Amniotic stem cell (primary cell): Measurements from ENCODE around the gene PAIP1.
"Not testable (repeated sequence)": the region's sequence is repeated elsewhere in the genome, so short reads cannot be mapped to it uniquely, and the experiment has no call there.

Source experiments
- DNase-seq: peaks from one replicate; lab custom pipeline; 2025; lab: John Stamatoyannopoulos, UW

PAIP1 gene, protein sequence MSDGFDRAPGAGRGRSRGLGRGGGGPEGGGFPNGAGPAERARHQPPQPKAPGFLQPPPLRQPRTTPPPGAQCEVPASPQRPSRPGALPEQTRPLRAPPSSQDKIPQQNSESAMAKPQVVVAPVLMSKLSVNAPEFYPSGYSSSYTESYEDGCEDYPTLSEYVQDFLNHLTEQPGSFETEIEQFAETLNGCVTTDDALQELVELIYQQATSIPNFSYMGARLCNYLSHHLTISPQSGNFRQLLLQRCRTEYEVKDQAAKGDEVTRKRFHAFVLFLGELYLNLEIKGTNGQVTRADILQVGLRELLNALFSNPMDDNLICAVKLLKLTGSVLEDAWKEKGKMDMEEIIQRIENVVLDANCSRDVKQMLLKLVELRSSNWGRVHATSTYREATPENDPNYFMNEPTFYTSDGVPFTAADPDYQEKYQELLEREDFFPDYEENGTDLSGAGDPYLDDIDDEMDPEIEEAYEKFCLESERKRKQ

DNA sequence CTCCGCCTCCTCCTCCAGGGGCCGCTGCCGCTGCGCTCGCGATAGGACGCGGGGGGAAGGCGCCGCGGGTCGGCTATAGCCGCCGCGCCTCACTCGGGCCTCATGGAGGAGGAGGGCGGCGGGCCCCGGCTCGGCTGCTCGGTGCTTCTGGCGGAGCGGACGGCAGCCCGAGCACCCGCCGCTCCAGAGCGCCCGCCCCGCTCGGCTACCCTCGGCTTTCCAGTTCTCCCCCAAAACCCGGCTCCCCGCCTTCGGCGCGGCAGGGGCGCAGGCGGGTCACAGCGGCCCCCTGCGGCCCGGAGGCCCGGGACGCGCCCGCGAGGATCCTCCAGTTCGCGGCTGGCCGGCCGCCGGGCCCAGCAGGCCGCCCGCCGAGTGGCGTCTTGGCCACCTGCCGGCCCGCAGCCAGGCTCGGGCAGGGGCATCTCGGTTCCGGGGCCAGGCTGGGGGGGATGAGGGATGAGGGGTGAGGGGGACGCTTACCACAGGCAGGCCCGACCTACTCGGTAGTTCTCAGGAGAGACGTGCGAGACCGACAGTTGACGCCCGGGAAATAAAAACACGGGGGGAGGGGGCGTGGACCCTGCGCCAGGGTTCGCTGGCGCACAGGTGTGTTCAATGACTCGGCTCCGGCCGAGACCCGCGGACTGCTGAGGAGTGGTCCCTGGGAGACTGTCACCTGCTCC, at the start of gene PAIP1:
TSS of gene PAIP1 (minus strand) at position 221 of the 686 bp plus-strand sequence. CDS start 231 bp downstream, outside the sequence.
- peak; percentile 67 for DNase-seq

DNA sequence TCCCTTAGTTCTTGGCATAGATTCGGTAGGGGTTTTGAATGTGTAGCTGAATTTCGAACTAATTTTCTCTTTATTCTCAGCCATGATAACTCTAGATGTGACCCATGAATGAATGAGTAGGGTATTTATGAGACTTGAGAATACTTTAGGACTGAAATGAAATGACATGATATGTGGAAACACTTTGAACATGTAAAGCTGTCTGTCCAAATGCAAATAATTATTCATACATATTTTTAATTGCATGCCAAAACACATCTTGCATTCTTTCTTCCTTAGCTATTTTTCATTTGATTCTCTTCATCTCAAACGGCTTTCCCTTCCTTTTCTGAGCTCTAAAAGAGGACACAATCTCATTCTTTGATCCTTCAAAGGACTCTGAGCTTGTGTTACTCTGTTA, 49.5 kb upstream of the PAIP1 start:
- DNase-seq, result no peak

DNA sequence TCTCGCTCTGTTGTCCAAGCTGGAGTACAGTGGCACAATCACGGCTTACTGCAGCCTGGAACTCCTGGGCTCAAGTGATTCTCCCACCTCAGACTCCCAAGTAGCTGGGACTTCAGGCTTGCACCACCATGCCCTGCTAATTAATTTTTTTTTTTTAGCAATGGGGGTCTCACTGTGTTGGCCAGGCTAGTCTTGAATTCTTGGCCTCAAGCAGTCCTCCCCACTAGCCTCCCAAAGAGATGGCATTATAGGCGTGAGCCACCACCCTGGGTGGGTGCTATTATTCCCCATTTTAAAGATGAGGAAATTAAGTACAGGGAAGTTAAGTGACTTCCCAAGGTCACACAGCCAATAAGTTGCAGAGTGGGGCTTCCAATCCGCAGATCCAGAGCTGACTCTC, 47.8 kb upstream of the PAIP1 start:
- DNase-seq, result no peak

DNA sequence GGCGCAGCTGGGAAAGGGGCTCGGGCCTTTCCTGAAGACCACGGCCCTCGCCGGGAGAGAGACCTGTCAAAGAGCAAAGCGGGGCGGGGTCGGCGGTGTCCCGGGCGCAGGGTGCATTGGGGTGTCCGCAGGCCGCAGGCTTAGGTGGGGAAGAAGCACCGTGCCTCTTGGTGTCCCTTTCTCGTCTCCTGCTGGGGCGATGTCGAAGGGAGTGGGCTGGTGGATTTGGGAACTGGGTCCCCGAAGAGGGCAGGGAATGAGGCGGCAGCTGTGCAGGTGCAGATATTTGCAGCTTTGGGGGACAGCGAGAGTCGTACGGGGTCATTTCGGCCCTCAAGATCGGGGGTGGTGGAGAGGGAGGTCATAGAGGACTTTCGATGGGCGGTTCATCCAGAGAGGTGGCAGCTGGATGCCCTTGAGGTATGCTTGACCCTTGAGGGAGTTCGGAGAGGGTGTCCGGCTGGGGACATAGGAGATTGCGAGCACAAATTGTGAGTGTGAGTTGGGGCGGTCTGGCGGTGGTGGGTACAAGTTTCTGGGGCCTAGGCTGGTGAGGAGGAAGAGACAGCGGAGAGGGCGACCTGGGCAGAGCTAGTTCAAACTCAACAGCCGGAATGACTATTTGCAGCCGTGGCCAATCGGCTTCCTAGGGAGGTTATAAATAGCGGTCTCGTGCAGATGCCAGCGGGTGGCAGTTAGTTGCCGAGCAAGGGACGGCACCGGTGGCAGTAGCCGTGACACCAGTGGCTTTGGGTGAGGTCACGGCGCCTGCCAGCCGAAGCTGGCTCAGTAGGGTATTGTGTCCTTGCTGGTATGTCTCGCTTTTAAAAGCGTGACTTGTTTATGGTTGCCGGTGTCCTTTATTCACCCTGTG, 46.7 kb upstream of the PAIP1 start:
- DNase-seq, result no peak

DNA sequence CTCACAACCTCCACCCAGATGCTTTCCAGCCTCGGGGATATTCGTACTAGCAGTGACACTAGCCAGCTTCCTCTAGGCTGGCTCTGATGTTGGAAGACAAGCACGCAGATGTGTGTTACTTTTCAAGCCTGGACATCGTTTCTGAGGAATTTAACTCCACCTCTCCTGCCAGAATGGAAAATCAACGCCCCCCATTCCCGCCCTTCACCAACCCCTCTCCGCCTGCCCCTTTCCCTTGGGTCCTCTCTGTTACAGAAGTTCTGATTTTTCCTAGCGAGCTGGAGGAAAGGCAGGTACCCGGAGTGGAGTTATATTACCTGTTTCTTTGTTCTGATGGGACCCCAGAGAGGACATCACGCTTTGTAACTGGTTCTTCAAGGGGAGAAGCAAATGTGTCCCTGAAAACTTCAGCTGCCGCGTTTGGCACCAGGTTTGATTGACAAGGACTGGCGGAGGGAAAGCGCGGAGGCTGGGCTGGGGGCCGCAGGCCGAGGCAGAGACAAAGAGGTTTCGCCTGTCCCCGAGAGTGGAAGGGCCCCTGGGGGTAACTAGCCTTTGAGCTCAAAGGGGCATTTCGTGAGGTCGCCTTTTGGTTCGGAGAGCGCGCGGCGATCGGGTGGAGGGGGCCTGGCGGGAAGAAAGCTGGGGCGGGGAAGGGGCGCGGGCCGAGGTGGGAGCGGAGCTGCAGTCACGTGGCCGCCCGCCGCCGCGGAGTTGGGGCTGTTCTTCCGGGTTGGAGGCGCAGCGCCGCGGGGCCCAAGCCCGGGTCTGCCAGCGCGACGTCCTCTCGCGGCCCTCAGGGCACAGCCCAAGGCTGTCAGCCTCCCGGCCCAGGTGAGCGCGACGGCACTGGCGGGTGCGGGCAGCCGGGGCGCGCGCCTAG, 45.8 kb upstream of the PAIP1 start, which contains the start of gene NNT:
TSS of gene NNT (plus strand) at position 720 of the 883 bp plus-strand sequence. CDS start 6,016 bp downstream, outside the sequence.
- peak; percentile 29 for DNase-seq

DNA sequence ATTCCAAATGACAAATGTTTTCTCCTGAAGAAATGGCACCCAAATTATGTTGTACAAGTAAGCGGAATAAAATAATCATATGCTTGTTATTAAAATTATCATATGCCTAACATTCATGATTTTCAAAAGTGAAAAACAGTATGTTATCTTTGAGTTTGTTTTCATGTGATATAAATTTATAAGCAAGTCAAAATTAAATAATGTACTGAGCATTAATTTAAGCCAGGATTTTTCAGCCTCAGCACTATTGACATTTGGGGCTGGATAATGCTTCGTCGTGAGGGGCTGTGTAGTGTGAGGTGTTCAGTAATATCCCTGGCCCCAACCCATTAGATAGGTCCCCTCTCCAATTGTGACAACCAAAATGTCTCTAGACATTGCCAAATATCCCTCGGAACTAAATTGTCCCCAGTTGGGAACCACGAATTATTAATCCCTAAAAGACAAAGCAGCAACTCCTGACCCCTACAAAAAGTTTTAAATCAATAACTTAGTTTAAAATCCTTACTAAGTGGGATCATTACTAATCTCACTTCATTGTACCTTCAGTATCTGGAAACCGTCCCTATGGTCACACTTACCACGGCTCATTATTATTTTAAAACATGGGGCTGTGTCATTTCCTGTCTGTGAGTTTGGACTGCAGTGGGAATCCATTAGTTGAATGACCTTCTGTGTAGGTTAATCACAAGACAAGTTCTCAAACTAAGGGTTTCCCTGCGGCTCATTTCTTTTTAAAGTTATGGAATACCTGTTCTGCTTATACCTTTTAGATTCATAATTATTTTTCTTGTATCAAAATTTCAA, 44.8 kb upstream of the PAIP1 start:
- DNase-seq, result no peak

DNA sequence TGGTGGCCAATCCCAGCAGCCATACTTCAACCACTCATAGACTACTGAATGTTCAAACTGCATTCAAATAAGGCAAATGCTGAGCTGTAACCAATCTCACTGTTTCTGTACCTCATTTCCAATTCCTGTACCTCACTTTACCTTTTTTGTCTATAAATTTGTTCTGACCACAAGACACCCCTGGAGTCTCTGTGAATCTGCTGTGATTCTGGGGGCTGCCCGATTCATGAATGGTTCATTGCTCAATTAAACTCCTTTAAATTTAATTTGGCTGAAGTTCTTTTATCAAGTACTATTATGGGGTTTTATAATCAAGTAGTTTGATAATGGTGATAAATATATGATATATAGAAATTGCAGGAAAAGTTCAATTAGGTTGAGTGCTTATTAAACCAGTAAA, 42.0 kb upstream of the PAIP1 start:
- not testable (repeated sequence) for DNase-seq

DNA sequence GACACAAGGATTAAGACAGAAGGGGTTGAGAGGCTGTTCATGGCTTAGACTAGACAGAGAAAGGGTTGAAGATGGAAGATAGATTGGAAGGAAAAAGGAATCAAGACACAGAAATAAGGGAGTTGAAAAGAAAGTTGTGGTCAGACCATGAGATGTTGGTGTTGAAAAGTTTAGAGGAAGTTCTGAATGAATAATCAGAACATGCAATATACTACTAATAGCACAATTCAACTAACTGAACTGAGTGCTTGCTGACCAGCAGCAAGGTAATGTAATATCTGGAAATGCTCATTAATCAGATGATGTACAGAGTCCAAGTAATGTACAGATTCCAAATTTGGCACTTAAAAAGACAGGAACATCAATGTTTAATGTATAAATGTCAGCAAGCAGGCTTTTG, 35.5 kb upstream of the PAIP1 start:
- DNase-seq, result no peak

DNA sequence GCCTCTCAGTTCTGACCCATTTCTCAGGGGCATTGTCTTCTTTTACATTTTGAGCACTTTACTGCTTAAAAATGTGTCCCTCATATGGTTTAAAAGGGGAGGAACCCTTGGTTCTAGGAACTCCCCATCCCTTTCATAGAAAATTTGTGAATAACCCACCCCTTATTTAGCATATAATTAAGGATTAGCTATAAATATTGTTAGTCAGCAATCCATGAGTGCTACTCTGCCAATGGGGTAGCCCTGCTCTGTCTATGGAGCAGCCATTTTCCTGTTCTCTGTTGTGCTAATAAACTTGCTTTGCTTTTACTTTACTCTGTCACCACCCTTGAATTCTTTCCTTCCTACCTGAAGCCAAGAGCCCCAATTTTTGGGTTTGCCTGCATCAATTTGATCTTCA, 33.8 kb upstream of the PAIP1 start:
- no peak for DNase-seq

DNA sequence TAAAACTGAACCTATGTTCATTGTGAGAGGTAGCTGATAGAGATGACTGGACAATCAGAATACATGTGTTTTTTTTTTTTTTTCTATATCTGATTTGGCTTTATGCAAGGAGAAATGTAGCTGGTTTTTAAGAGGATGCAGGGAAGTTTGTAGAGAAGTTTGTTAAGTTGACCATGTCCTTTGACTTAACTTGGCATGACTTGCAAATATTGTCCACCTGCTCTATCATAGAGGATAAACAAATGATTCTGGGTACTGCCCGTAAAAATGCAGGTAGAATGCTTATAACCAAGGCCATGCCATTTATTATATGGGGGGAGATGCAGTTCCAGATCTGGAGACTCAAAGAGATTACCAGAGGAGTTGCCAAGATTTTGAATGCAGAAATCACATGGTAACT, 32.4 kb upstream of the PAIP1 start:
- DNase-seq, result no peak

DNA sequence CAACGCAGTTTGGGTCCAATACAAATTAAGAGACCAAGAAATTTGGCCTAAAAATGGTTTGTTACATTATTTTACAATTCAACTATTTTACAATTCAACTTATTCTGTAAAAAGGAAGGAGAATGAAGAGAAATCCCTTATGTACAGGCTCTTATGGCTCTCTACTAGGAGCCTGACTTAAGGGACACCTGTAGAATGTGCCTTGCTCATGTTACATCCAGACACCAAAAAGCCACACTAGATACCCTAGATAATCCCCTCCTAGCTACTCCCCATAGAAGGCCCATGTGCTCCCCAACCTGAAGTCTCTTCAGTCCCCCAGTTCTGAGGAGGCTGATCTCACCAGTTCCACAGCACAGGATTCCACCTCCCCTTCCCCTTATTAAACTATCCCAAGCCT, 32.0 kb upstream of the PAIP1 start:
- no peak for DNase-seq

DNA sequence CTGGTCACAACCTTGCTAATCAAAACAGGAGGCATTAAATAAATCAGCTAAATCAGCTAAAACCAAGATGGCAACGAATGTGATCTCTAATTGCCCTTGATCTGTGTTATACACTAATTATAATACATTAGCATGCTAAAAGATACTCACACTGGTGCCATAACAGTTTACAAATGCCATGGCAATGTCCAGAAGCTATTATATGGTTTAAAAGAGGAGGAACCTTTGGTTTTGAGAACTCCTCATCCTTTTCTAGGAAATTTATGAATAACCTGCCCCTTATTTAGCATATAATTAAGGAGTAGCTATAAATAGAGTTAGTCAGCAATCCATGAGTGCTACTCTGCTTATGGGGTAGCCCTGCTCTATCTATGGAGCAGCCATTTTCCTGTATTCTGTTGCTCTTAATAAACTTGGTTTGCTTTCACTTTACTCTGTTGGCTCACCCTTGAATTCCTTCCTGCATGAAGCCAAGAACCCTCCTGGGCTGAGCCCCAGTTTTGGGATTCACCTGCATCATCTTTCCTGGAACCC, 27.4 kb upstream of the PAIP1 start:
- DNase-seq, result no peak

DNA sequence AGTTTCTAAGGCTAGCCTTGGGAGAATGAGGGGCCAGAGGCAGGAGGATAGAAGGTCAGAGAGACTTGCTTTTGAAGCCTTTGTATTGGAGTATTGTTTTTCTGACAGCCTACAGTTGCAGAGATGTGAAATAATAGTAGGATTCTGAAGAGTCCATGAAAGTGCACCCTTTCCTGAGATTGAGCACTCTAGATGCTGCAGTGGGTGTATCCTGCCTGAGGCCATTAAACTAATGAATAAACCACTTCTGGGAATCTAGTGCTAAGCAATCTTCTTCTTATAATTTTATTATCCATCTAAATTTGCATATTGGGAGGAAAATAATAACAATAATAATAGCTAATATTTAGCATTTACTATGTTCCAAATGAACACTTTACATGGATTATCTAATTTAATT, 26.8 kb upstream of the PAIP1 start:
- no peak for DNase-seq

DNA sequence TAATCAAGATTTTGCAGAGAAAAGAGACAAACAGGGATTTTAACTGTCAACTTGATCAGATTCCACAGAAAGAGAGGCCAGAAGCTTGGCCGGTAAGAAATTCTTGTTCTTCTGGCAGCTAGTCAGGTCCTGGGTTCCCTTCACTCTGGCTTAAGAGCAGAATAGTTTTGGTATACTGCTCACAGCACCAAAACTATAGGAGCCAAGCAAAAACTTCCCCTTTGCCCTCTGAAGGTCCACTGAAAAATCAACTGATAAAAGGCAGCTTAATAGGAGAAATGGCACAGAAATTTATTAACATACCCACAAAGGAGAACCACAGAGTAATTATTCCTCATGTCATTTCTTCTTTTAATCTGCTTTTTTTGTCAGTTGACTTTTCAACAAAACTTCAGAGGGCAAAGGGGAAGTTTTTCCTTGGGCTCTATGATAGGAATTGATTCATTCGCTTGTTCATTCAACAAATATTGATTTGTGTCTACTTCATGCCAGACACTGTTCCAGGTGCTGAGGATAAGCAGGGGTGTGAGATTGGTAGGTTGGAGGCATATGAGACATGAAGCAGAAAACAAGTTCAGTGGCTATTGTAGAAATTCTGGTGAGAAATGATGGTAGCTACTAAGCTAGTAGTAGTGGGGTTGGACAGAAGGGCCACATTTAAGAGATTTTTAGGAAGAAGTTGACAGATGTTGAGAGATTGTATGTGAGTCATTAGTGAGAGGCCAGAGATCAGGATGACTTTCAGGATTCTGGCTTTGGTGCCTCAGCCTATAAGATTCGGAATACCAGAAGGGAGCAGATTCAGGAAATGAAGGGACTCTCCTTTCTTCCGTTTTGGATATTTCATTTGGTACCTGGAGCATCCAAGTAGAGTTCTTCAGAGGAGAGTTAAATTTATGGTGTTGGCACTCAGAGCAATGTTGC, 25.5 kb upstream of the PAIP1 start:
- no peak for DNase-seq

DNA sequence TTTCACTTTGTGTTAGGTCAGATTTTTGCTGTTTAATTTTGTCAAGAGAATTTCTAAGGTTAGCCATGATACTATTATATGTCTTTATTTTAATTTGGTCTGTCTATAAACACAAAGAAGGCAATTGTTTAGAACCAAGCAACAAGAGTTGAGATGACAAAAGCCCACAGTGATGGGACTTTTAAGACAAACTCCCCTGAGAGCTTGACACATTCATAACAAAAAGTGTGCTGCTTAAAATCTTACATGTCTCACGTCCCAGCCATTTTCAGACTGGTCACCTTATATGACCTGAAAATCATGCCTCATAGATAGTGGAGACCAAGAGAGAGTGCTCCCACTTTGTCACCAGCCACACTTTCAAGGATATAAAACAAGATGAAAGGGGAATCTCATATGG, 24.5 kb upstream of the PAIP1 start:
- DNase-seq, result no peak

DNA sequence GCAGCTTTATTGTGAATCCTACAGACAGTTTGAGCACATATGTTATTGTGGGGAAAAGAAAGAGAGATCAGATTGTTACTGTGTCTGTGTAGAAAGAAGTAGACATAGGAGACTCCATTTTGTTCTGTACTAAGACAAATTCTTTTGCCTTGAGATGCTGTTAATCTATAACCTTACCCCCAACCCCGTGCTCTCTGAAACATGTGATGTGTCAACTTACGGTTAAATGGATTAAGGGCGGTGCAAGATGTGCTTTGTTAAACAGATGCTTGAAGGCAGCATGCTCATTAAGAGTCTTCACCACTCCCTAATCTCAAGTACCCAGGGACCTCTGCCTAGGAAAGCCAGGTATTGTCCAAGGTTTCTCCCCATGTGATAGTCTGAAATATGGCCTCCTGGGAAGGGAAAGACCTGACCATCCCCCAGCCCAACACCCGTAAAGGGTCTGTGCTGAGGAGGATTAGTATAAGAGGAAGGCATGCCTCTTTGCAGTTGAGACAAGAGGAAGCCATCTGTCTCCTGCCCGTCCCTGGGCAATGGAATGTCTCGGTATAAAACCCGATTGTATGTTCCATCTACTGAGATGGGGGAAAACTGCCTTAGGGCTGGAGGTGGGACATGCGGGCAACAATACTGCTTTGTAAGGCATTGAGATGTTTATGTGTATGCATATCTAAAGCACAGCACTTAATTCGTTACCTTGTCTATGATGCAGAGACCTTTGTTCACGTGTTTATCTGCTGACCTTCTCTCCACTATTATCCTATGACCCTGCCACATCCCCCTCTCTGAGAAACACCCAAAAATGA, 23.7 kb upstream of the PAIP1 start:
- DNase-seq, result not testable (repeated sequence)

DNA sequence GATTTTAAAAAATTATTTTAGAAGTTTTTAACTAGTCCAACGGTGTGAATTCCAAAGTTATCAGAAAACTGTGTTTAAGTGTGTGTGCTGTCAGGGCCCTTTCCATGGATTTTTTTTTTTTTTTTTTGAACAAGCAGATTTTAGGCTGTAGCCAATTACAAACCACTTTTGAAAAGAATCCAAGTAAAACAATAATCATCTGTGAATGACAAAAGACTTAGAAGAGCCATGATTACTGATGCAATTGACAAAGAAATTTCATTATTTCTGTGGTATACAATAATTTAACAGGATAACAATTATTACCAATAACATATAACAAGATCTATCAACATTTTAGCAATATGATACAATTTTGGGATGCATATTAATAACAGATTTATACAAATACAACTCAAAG, 16.2 kb upstream of the PAIP1 start:
- DNase-seq, result no peak

DNA sequence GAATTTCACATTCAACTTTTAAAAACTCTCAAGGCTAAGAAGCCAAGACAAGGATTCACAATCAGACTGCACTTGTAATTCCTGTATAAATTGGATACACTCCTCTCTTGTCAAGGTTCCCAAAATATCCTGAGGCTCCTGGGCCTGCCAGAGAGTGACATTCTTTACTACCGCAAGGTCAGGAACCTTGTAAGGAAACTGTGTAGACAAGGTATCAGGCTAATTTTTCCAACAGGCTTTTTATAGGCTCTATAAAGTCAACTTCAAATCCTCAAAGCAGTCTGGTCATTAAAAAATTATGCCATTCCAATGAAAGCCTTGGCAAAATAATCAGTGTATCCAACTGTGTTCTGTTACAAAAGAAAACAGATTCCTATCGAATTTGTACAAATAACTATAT, 15.5 kb upstream of the PAIP1 start:
- DNase-seq, result no peak
